HEK293 (cell line): ENCODE data around the gene EEF1AKMT1.

Experiments
- ZBTB21 ChIP-seq: fragments of 450-650 bp; formaldehyde crosslinking; IDR thresholded peaks from 2 replicates; pipeline ENCODE4 v1.5.1; 2017; ENCODE audit warnings: missing biosample characterization, missing genetic modification characterization
- ZNF121 ChIP-seq: fragments of 450-650 bp; formaldehyde crosslinking; IDR thresholded peaks from 2 replicates; pipeline ENCODE4 v1.5.1; 2016; ENCODE audit warnings: missing biosample characterization, missing genetic modification characterization
- ZNF138 ChIP-seq: fragments of 450-650 bp; formaldehyde crosslinking; IDR thresholded peaks from 2 replicates; pipeline ENCODE4 v1.5.1; 2016; ENCODE audit warnings: missing biosample characterization, missing genetic modification characterization, borderline replicate concordance
- ZNF223 ChIP-seq: fragments of 450-650 bp; formaldehyde crosslinking; IDR thresholded peaks from 2 replicates; pipeline ENCODE4 v1.5.1; 2016; ENCODE audit warnings: missing biosample characterization, missing genetic modification characterization
- ZNF670 ChIP-seq: fragments of 450-650 bp; formaldehyde crosslinking; IDR thresholded peaks from 2 replicates; pipeline ENCODE4 v1.5.1; 2016; ENCODE audit warnings: missing biosample characterization, missing genetic modification characterization, low read depth
- TF ChIP-seq, protein P1 (sequence below): fragments of 450-650 bp; formaldehyde crosslinking; IDR thresholded peaks from 2 replicates; pipeline ENCODE4 v1.5.1; 2016; ENCODE audit warnings: missing biosample characterization, missing genetic modification characterization
- TF ChIP-seq, protein P2 (sequence below): fragments of 450-650 bp; formaldehyde crosslinking; IDR thresholded peaks from 2 replicates; pipeline ENCODE4 v1.5.1; 2016; ENCODE audit warnings: missing biosample characterization, missing genetic modification characterization
- TF ChIP-seq, protein P3 (sequence below): fragments of 450-650 bp; formaldehyde crosslinking; IDR thresholded peaks from 2 replicates; pipeline ENCODE4 v1.5.1; 2016; ENCODE audit warnings: missing biosample characterization, missing genetic modification characterization

DNA sequence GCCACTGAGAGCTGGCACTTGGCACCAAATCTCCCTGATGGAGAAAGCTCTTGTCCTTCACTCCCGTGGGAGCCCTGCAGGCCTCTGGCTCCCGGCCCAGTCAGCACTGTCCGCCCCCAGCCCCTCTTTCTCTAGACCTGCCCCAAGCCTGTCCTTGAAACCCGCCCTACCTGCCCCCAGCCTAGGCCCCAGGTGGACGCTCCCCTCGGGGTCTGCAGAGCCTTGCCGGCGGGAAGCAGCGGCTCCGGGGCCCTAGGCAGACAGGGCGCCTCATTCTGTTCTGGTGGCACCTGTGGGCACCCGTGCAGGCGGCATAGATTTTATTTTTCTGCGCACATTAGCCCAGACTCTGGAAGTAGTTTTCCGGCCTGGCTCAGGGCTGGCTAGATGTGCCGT is 52.7 kb downstream of the EEF1AKMT1 start:
- TF ChIP-seq ZNF223 (tag by site-specific recombination) = no peak
- TF ChIP-seq, protein P1, sequence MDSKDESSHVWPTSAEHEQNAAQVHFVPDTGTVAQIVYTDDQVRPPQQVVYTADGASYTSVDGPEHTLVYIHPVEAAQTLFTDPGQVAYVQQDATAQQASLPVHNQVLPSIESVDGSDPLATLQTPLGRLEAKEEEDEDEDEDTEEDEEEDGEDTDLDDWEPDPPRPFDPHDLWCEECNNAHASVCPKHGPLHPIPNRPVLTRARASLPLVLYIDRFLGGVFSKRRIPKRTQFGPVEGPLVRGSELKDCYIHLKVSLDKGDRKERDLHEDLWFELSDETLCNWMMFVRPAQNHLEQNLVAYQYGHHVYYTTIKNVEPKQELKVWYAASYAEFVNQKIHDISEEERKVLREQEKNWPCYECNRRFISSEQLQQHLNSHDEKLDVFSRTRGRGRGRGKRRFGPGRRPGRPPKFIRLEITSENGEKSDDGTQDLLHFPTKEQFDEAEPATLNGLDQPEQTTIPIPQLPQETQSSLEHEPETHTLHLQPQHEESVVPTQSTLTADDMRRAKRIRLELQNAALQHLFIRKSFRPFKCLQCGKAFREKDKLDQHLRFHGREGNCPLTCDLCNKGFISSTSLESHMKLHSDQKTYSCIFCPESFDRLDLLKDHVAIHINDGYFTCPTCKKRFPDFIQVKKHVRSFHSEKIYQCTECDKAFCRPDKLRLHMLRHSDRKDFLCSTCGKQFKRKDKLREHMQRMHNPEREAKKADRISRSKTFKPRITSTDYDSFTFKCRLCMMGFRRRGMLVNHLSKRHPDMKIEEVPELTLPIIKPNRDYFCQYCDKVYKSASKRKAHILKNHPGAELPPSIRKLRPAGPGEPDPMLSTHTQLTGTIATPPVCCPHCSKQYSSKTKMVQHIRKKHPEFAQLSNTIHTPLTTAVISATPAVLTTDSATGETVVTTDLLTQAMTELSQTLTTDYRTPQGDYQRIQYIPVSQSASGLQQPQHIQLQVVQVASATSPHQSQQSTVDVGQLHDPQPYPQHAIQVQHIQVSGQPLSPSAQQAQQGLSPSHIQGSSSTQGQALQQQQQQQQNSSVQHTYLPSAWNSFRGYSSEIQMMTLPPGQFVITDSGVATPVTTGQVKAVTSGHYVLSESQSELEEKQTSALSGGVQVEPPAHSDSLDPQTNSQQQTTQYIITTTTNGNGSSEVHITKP (tag by site-specific recombination) = no peak
- TF ChIP-seq, protein P2, sequence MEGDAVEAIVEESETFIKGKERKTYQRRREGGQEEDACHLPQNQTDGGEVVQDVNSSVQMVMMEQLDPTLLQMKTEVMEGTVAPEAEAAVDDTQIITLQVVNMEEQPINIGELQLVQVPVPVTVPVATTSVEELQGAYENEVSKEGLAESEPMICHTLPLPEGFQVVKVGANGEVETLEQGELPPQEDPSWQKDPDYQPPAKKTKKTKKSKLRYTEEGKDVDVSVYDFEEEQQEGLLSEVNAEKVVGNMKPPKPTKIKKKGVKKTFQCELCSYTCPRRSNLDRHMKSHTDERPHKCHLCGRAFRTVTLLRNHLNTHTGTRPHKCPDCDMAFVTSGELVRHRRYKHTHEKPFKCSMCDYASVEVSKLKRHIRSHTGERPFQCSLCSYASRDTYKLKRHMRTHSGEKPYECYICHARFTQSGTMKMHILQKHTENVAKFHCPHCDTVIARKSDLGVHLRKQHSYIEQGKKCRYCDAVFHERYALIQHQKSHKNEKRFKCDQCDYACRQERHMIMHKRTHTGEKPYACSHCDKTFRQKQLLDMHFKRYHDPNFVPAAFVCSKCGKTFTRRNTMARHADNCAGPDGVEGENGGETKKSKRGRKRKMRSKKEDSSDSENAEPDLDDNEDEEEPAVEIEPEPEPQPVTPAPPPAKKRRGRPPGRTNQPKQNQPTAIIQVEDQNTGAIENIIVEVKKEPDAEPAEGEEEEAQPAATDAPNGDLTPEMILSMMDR (tag by site-specific recombination) = no peak
- TF ChIP-seq ZNF670 (tag by site-specific recombination) = no peak
- TF ChIP-seq ZNF121 = no peak
- no peak for TF ChIP-seq ZBTB21
- TF ChIP-seq, protein P3, sequence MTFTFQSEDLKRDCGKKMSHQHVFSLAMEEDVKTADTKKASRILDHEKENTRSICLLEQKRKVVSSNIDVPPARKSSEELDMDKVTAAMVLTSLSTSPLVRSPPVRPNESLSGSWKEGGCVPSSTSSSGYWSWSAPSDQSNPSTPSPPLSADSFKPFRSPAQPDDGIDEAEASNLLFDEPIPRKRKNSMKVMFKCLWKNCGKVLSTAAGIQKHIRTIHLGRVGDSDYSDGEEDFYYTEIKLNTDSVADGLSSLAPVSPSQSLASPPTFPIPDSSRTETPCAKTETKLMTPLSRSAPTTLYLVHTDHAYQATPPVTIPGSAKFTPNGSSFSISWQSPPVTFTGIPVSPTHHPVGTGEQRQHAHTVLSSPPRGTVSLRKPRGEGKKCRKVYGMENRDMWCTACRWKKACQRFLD (tag by site-specific recombination) = no peak
- TF ChIP-seq ZNF138 (tag by site-specific recombination) = no peak
